ENCODE results near the gene RAB27B. TPM values are rescaled to one million over a fixed set of nuclear protein-coding genes. Genes with fewer than 3 reads are reported as not detected.
"Not testable (repeated sequence)": the region's sequence is repeated elsewhere in the genome, so short reads cannot be mapped to it uniquely, and the experiment has no call there.

The RAB27B gene
- total RNA-seq, 1 experiment from 2014 or later = 4.9 TPM

GRCh38 chr18:54815086-54815485 is 13.2 kb upstream of the RAB27B start:
- DNase-seq (ENCODE audit: low spot score) = no peak

- not testable (repeated sequence) for DNase-seq (ENCODE audit: low spot score)
Observed at GRCh38 chr18:54820785-54821275, 7.4 kb upstream of the RAB27B start.

GRCh38 chr18:54822872-54823845 is 5.1 kb upstream of the RAB27B start:
- no peak for DNase-seq (ENCODE audit: low spot score)

GRCh38 chr18:54824761-54825160 is 3.5 kb upstream of the RAB27B start:
- DNase-seq (ENCODE audit: low spot score) = no peak

GRCh38 chr18:54825601-54826344 is 2.5 kb upstream of the RAB27B start:
- no peak for DNase-seq (ENCODE audit: low spot score)

GRCh38 chr18:54828986-54829385 is 709 bp downstream of the RAB27B start:
- peak; percentile 31 for DNase-seq (ENCODE audit: low spot score)

- DNase-seq (ENCODE audit: low spot score) = peak; percentile 66
Observed at GRCh38 chr18:54829856-54830255, 1.6 kb downstream of the RAB27B start.

- no peak for DNase-seq (ENCODE audit: low spot score)
Observed at GRCh38 chr18:54830260-54830659, 2.0 kb downstream of the RAB27B start.

GRCh38 chr18:54830866-54831265 is 2.6 kb downstream of the RAB27B start:
- no peak for DNase-seq (ENCODE audit: low spot score)

- peak; percentile 14 for DNase-seq (ENCODE audit: low spot score)
Observed at GRCh38 chr18:54835944-54836343, 7.7 kb downstream of the RAB27B start.

GRCh38 chr18:54843314-54843713 is 15.0 kb downstream of the RAB27B start:
- no peak for DNase-seq (ENCODE audit: low spot score)

GRCh38 chr18:54845787-54846186 is 17.5 kb downstream of the RAB27B start:
- DNase-seq (ENCODE audit: low spot score) = no peak

- DNase-seq (ENCODE audit: low spot score) = no peak
Observed at GRCh38 chr18:54848121-54848520, 19.8 kb downstream of the RAB27B start.

GRCh38 chr18:54849683-54850082 is 21.4 kb downstream of the RAB27B start:
- no peak for DNase-seq (ENCODE audit: low spot score)

- no peak for DNase-seq (ENCODE audit: low spot score)
Observed at GRCh38 chr18:54850598-54850997, 22.3 kb downstream of the RAB27B start.

- DNase-seq (ENCODE audit: low spot score) = no peak
Observed at GRCh38 chr18:54852780-54853675, 24.8 kb downstream of the RAB27B start.

- not testable (repeated sequence) for DNase-seq (ENCODE audit: low spot score)
Observed at GRCh38 chr18:54855050-54855449, 26.8 kb downstream of the RAB27B start.

GRCh38 chr18:54856105-54856646 is 27.9 kb downstream of the RAB27B start:
- DNase-seq (ENCODE audit: low spot score) = no peak

- DNase-seq (ENCODE audit: low spot score) = no peak
Observed at GRCh38 chr18:54857499-54857898, 29.2 kb downstream of the RAB27B start.

- no peak for DNase-seq (ENCODE audit: low spot score)
Observed at GRCh38 chr18:54859667-54860421, 31.6 kb downstream of the RAB27B start.

All from HT-29 (cell line).